Measurements from ENCODE around the gene NUDT22. TPM values are rescaled to one million over a fixed set of nuclear protein-coding genes. Genes with fewer than 3 reads are reported as not detected.
A peak's percentile ranks its signal among the peaks of the same experiment; 100 is the strongest.

Gene NUDT22
- total RNA-seq, 1 donor from 2014 or later = 79.4 TPM

- Mint-ChIP-seq H3K4me3 (peak overlapping the region; percentile 81), H3K36me3 (ENCODE audit: low read depth) (no peaks in the 10 kb centered on the region)
- intact Hi-C loops (cut with micrococcal nuclease) = loop anchor here (1.0 to 5.0 kb wide), 5 partner anchors 9 to 107 kb away; partner anchors contain the start of genes ESRRA, FKBP2, NUDT22 and RPS6KA4
Observed at GRCh38 chr11:64250415-64251015, 24.4 kb downstream of the NUDT22 start.

GRCh38 chr11:64251016-64251752 lies 25.1 kb downstream of the NUDT22 start, which contains the start of gene PLCB3:
PLCB3 (plus strand) TSS chr11:64251530; CDS start chr11:64251650, 120 bp downstream.
- Mint-ChIP-seq H3K27ac (peak within 1 kb of the TSS; percentile 66), H3K9me3 (no peaks in the 10 kb centered on the region), H3K36me3 (ENCODE audit: low read depth) (no peaks in the 10 kb centered on the region), H3K27me3 (ENCODE audit: insufficient read depth) (peaks cover 1% of the 10 kb centered on the region), H3K4me1 (ENCODE audit: low read depth) (peaks cover 12% of the 10 kb centered on the region), H3K4me3 (peak within 1 kb of the TSS; percentile 87)
- intact Hi-C loops (cut with micrococcal nuclease) = loop anchor here (1.0 to 5.0 kb wide), 5 partner anchors 10 to 106 kb away; partner anchors contain the start of genes ESRRA, FKBP2, NUDT22 and RPS6KA4
- peak; percentile 62 for DNase-seq (ENCODE audit: low spot score)

More at GRCh38 chr11:64250415-64251015, 24.4 kb downstream of the NUDT22 start:
- H3K4me1 Mint-ChIP-seq (ENCODE audit: low read depth) = peaks cover 12% of the 10 kb centered on the region
- no peak for DNase-seq (ENCODE audit: low spot score)
- H3K27me3 Mint-ChIP-seq (ENCODE audit: insufficient read depth) = peaks cover 1% of the 10 kb centered on the region
- H3K9me3 Mint-ChIP-seq = no peaks in the 10 kb centered on the region
- H3K27ac Mint-ChIP-seq = no peak overlapping the region

- DNase-seq (ENCODE audit: low spot score) = no peak
- Mint-ChIP-seq H3K9me3 (no peaks in the 10 kb centered on the region), H3K4me1 (ENCODE audit: low read depth) (peaks cover 12% of the 10 kb centered on the region), H3K27me3 (ENCODE audit: insufficient read depth) (peaks cover 1% of the 10 kb centered on the region), H3K27ac (peak overlapping the region; percentile 66), H3K36me3 (ENCODE audit: low read depth) (no peaks in the 10 kb centered on the region), H3K4me3 (peak overlapping the region; percentile 87)
- intact Hi-C loops (cut with micrococcal nuclease) = loop anchor here (1.0 to 5.0 kb wide), 5 partner anchors 10 to 106 kb away; partner anchors contain the start of genes ESRRA, FKBP2, NUDT22 and RPS6KA4
Observed at GRCh38 chr11:64251753-64252002, 25.6 kb downstream of the NUDT22 start.

DNA sequence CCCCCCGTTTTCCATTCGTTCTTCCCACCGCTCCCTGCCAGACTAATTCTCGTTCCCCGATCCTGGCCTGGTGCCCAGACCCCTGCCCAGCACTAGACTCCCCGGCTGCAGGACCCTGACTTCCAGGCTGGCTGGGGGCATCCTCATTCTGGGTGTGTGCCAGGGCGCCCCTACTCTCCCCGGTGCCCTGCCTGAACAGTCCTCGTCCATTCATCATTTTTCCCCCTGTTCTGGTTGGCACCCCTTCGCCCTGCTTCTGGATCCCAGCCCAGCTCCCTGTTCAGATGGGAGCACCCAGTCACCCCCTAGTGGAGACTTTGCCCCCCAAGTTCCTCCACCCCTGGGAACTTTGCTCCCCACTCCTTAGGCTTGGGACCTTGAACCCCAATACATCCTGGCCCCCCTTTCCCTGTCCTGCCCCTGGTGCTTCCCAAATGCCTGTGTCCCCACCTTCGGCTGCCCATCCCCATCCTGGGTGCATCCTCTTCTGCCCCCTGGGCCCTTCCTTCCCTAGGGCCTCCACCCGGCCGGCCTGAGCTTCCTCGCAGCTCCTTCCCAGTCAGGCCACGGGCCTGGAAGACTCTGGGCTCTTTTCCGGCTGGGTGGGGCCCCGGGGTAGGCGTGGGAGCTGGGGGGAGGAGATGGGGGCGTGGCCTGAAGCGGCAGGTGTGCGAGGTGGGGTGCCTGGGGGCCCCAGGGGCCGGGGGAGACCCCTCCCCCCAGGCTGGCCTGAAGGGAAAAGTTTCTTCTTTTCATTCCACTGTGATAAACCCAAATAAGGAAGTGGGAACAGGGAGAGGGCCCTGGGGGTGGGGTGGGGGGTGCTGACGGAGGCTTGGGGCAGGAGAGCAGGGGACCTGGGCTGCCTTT lies 26.2 kb downstream of the NUDT22 start:
- Mint-ChIP-seq H3K27me3 (ENCODE audit: insufficient read depth) (peaks cover 1% of the 10 kb centered on the region), H3K4me1 (ENCODE audit: low read depth) (peaks cover 12% of the 10 kb centered on the region), H3K36me3 (ENCODE audit: low read depth) (no peaks in the 10 kb centered on the region), H3K9me3 (no peaks in the 10 kb centered on the region), H3K4me3 (peak overlapping the region; percentile 87), H3K27ac (peak overlapping the region; percentile 66)
- intact Hi-C loops (cut with micrococcal nuclease) = loop anchor here (5.0 kb wide), 1 partner anchor 105 kb away; the partner anchor contains the start of gene RPS6KA4
- no peak for DNase-seq (ENCODE audit: low spot score)

- no peak for DNase-seq (ENCODE audit: low spot score)
- no peak overlapping the region for H3K27ac Mint-ChIP-seq
- H3K27me3 Mint-ChIP-seq (ENCODE audit: insufficient read depth) = no peaks in the 10 kb centered on the region
- no peaks in the 10 kb centered on the region for H3K9me3 Mint-ChIP-seq
- peaks cover 7% of the 10 kb centered on the region for H3K4me1 Mint-ChIP-seq (ENCODE audit: low read depth)
- peak overlapping the region; percentile 26 for H3K4me3 Mint-ChIP-seq
- intact Hi-C loops (cut with micrococcal nuclease) = loop anchor here (5.0 kb wide), 1 partner anchor 104 kb away; the partner anchor contains the start of gene RPS6KA4
- no peaks in the 10 kb centered on the region for H3K36me3 Mint-ChIP-seq (ENCODE audit: low read depth)
Observed at GRCh38 chr11:64253043-64253442, 27.0 kb downstream of the NUDT22 start.

DNA sequence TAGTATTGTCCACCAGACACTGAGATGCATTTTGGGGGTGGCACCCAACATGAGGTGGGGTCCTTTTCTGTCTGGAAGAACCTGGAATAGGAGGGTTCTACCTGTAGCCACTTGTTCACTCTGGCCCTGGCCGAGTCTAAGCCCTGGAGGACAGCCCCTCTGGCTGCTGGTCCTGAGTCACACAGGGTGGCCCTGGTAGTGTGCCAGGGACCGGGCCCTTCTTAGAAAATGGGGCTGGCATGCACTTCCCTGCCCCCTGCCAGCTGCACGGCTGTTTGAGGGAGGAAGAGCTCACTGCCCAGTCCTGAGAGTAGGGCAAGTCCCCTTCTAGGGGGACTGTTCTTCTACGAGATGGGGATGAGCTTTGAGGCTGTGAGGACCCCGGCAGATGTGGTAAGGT lies 27.4 kb downstream of the NUDT22 start:
- Mint-ChIP-seq H3K27me3 (ENCODE audit: insufficient read depth) (no peaks in the 10 kb centered on the region), H3K36me3 (ENCODE audit: low read depth) (no peaks in the 10 kb centered on the region), H3K27ac (no peak overlapping the region), H3K9me3 (no peaks in the 10 kb centered on the region), H3K4me1 (ENCODE audit: low read depth) (peaks cover 5% of the 10 kb centered on the region), H3K4me3 (peak overlapping the region; percentile 26)
- intact Hi-C loops (cut with micrococcal nuclease) = loop anchor here (5.0 kb wide), 1 partner anchor 104 kb away; the partner anchor contains the start of gene RPS6KA4
- no peak for DNase-seq (ENCODE audit: low spot score)

- Mint-ChIP-seq H3K27ac (no peak overlapping the region), H3K4me1 (ENCODE audit: low read depth) (peaks cover 6% of the 10 kb centered on the region), H3K9me3 (no peaks in the 10 kb centered on the region), H3K36me3 (ENCODE audit: low read depth) (peaks cover 1% of the 10 kb centered on the region), H3K4me3 (no peak overlapping the region), H3K27me3 (ENCODE audit: insufficient read depth) (no peaks in the 10 kb centered on the region)
- intact Hi-C loops (cut with micrococcal nuclease) = loop anchor here (5.0 kb wide), 1 partner anchor 103 kb away; the partner anchor contains the start of gene RPS6KA4
- no peak for DNase-seq (ENCODE audit: low spot score)
Observed at GRCh38 chr11:64254326-64254725, 28.3 kb downstream of the NUDT22 start.

- H3K36me3 Mint-ChIP-seq (ENCODE audit: low read depth) = peaks cover 11% of the 10 kb centered on the region
- intact Hi-C loops (cut with micrococcal nuclease) = no loop called here
- peaks cover 12% of the 10 kb centered on the region for H3K4me1 Mint-ChIP-seq (ENCODE audit: low read depth)
- no peaks in the 10 kb centered on the region for H3K27me3 Mint-ChIP-seq (ENCODE audit: insufficient read depth)
- no peak for DNase-seq (ENCODE audit: low spot score)
- H3K9me3 Mint-ChIP-seq = no peaks in the 10 kb centered on the region
- H3K4me3 Mint-ChIP-seq = no peak overlapping the region
- no peak overlapping the region for H3K27ac Mint-ChIP-seq
Observed at GRCh38 chr11:64255135-64256128, 29.4 kb downstream of the NUDT22 start.

GRCh38 chr11:64256300-64256699 lies 30.2 kb downstream of the NUDT22 start:
- Mint-ChIP-seq H3K9me3 (no peaks in the 10 kb centered on the region), H3K4me3 (no peak overlapping the region), H3K4me1 (ENCODE audit: low read depth) (peaks cover 12% of the 10 kb centered on the region), H3K36me3 (ENCODE audit: low read depth) (peaks cover 11% of the 10 kb centered on the region), H3K27ac (no peak overlapping the region), H3K27me3 (ENCODE audit: insufficient read depth) (no peaks in the 10 kb centered on the region)
- no peak for DNase-seq (ENCODE audit: low spot score)
- intact Hi-C loops (cut with micrococcal nuclease) = no loop called here

- H3K27ac Mint-ChIP-seq = no peak overlapping the region
- intact Hi-C loops (cut with micrococcal nuclease) = no loop called here
- no peaks in the 10 kb centered on the region for H3K9me3 Mint-ChIP-seq
- H3K4me1 Mint-ChIP-seq (ENCODE audit: low read depth) = peaks cover 12% of the 10 kb centered on the region
- no peak for DNase-seq (ENCODE audit: low spot score)
- no peak overlapping the region for H3K4me3 Mint-ChIP-seq
- no peaks in the 10 kb centered on the region for H3K27me3 Mint-ChIP-seq (ENCODE audit: insufficient read depth)
- peaks cover 15% of the 10 kb centered on the region for H3K36me3 Mint-ChIP-seq (ENCODE audit: low read depth)
Observed at GRCh38 chr11:64258356-64258755, 32.3 kb downstream of the NUDT22 start.

- DNase-seq (ENCODE audit: low spot score) = no peak
- no peaks in the 10 kb centered on the region for H3K27me3 Mint-ChIP-seq (ENCODE audit: insufficient read depth)
- H3K9me3 Mint-ChIP-seq = no peaks in the 10 kb centered on the region
- H3K27ac Mint-ChIP-seq = no peak overlapping the region
- intact Hi-C loops (cut with micrococcal nuclease) = no loop called here
- peaks cover 15% of the 10 kb centered on the region for H3K36me3 Mint-ChIP-seq (ENCODE audit: low read depth)
- no peak overlapping the region for H3K4me3 Mint-ChIP-seq
- H3K4me1 Mint-ChIP-seq (ENCODE audit: low read depth) = peaks cover 12% of the 10 kb centered on the region
Observed at GRCh38 chr11:64258946-64259532, 33.0 kb downstream of the NUDT22 start.
